Keratinocyte (primary cell): ENCODE results near the gene ERC1. TPM values are rescaled to one million over a fixed set of nuclear protein-coding genes. Genes with fewer than 3 reads are reported as not detected.

Experiments used
- DNase-seq: peaks from one replicate; pipeline ENCODE4 v3.0.0-alpha.2; 2011; ENCODE audit warnings: low read depth, missing footprints, low spot score
- FAIRE-seq: peaks from 2 replicates; lab custom pipeline; 2011; peaks lifted over from hg19 to GRCh38; lab: Jason Lieb, UNC
- H2AFZ ChIP-seq: 2 replicates; pipeline ENCODE4 v1.6.0; 2012; ENCODE audit warnings: low read length, control low read depth, inconsistent platforms; ENCODE audit not compliant: control insufficient read depth
- H3K27ac ChIP-seq: 2 replicates; pipeline ENCODE4 v1.5.1; 2011; ENCODE audit warnings: low read length; ENCODE audit not compliant: control insufficient read depth, insufficient read depth
- H3K27me3 ChIP-seq: 3 replicates; pipeline ENCODE4 v1.6.0; 2011; ENCODE audit warnings: low read length; ENCODE audit not compliant: control insufficient read depth, insufficient read depth; ENCODE audit errors: extremely low read depth
- H3K36me3 ChIP-seq, 2 experiments: 2 replicates in 1 of 2; 3 replicates in 1 of 2; pipeline ENCODE4 v1.5.1; 2011; ENCODE audit warnings: low read length in 2 of 2, mild to moderate bottlenecking in 1 of 2; ENCODE audit not compliant: control insufficient read depth in 2 of 2, insufficient read depth in 2 of 2; ENCODE audit errors: extremely low read depth in 1 of 2
- H3K4me1 ChIP-seq: 3 replicates; pipeline ENCODE4 v1.5.1; 2011; ENCODE audit warnings: low read length; ENCODE audit not compliant: control insufficient read depth, insufficient read depth; ENCODE audit errors: extremely low read depth
- H3K4me2 ChIP-seq: 3 replicates; pipeline ENCODE4 v1.6.0; 2011; ENCODE audit warnings: low read depth, low read length; ENCODE audit not compliant: control insufficient read depth, insufficient read depth; ENCODE audit errors: extremely low read depth
- H3K4me3 ChIP-seq, 3 experiments: fragments of 200-600 bp in 1 of 3; sonication (generic) in 1 of 3; 2 replicates in 2 of 3; 3 replicates in 1 of 3; pipeline ENCODE4 v1.5.1; 2011 to 2016; ENCODE audit warnings: low read length in 3 of 3, mild to moderate bottlenecking in 3 of 3, control low read depth in 2 of 3, inconsistent platforms in 1 of 3, low read depth in 1 of 3, mixed read lengths in 1 of 3, mixed run types in 1 of 3, moderate library complexity in 1 of 3; ENCODE audit not compliant: control insufficient read depth in 2 of 3, insufficient read depth in 2 of 3; ENCODE audit errors: extremely low read depth in 1 of 3
- H3K79me2 ChIP-seq: 2 replicates; pipeline ENCODE4 v1.6.0; 2012; ENCODE audit warnings: low read length; ENCODE audit not compliant: control insufficient read depth, insufficient read depth
- H3K9ac ChIP-seq: 3 replicates; pipeline ENCODE4 v1.6.0; 2011; ENCODE audit warnings: low read length; ENCODE audit not compliant: control insufficient read depth, insufficient read depth; ENCODE audit errors: extremely low read depth
- H3K9me1 ChIP-seq: 3 replicates; pipeline ENCODE4 v1.6.0; 2011; ENCODE audit warnings: low read length; ENCODE audit not compliant: control insufficient read depth, insufficient read depth; ENCODE audit errors: extremely low read depth
- H3K9me3 ChIP-seq: 2 replicates; pipeline ENCODE4 v1.5.1; 2012; ENCODE audit warnings: low read depth, low read length; ENCODE audit not compliant: control insufficient read depth
- H4K20me1 ChIP-seq: 3 replicates; pipeline ENCODE4 v1.6.0; 2011; ENCODE audit warnings: low read length; ENCODE audit not compliant: control insufficient read depth, insufficient read depth; ENCODE audit errors: extremely low read depth
- CTCF ChIP-seq, 3 experiments: IDR thresholded peaks in 1 of 3; conservative IDR thresholded peaks in 1 of 3; optimal IDR thresholded peaks in 1 of 3; 2 replicates in 2 of 3; 3 replicates in 1 of 3; pipeline versions ENCODE3 to v1.5.1; 2011; ENCODE audit warnings: low read length in 3 of 3, mild to moderate bottlenecking in 3 of 3, moderate library complexity in 2 of 3, control low read depth in 1 of 3, inconsistent platforms in 1 of 3; ENCODE audit not compliant: insufficient read depth in 2 of 3; ENCODE audit errors: extremely low read depth in 1 of 3
- EZH2 ChIP-seq: IDR thresholded peaks from one replicate; pipeline ENCODE4 v1.6.1; 2012; ENCODE audit warnings: inconsistent platforms, mild to moderate bottlenecking, low read length, moderate library complexity
- dilution Hi-C: fragments of 300-500 bp; cut with MboI; formaldehyde crosslinking; loops from one replicate; pipeline ENCODE4 v1.7.0; 2020; ENCODE audit warnings: low sequenced_read_pairs; ENCODE audit not compliant: extremely low pct_ligation_motif_present
- polyA plus RNA-seq, 5 experiments: library from polyadenylated mRNA; depleted of rRNA in 3 of 5; stranded (reverse) in 3 of 5; stranded (forward) in 1 of 5; unstranded in 1 of 5; fragments of >200 nt; gene quantifications; 1 replicate in 1 of 5; 2 replicates in 3 of 5; 3 replicates in 1 of 5; pipeline versions ENCODE4 v1.2.1 to v1.2.3, GENCODE V29; 2011 to 2012; ENCODE audit warnings: missing spikeins in 2 of 5, low read depth in 1 of 5, low replicate concordance in 1 of 5

Gene ERC1
- polyA plus RNA-seq, 1 donor (not counting 4 experiments of a cell fraction or from before 2014, with no cell fraction given) = 16.1 TPM

GRCh38 chr12:944211-944610 lies 46.8 kb upstream of the ERC1 start:
- H3K79me2 ChIP-seq = peaks cover 47% of the 10 kb centered on the region
- no peak for FAIRE-seq
- TF ChIP-seq EZH2 (no peak), CTCF (optimal IDR thresholded peaks at IDR 0.05 in 1 of 3, IDR thresholded peaks at IDR 0.05 in 1 of 3, conservative IDR thresholded peaks at IDR 0.05 in 1 of 3; ENCODE audit: extremely low read depth in 1 of 3, insufficient read depth in 2 of 3, low read length in 3 of 3) (no peak)

GRCh38 chr12:946212-946611 lies 44.8 kb upstream of the ERC1 start:
- TF ChIP-seq EZH2 (no peak), CTCF (optimal IDR thresholded peaks at IDR 0.05 in 1 of 3, IDR thresholded peaks at IDR 0.05 in 1 of 3, conservative IDR thresholded peaks at IDR 0.05 in 1 of 3; ENCODE audit: extremely low read depth in 1 of 3, insufficient read depth in 2 of 3, low read length in 3 of 3) (no peak)
- H3K9me3 ChIP-seq = no peaks in the 10 kb centered on the region
- no peaks in the 10 kb centered on the region for H3K27me3 ChIP-seq
- H3K9ac ChIP-seq = no peak overlapping the region
- no peak for DNase-seq
- no peak overlapping the region for H2AFZ ChIP-seq
- no peaks in the 10 kb centered on the region for H4K20me1 ChIP-seq
- no peak overlapping the region for H3K4me3 ChIP-seq
- H3K36me3 ChIP-seq = peaks cover 4 to 7% of the 10 kb centered on the region in 2 experiments
- no peaks in the 10 kb centered on the region for H3K9me1 ChIP-seq
- no peak overlapping the region for H3K4me2 ChIP-seq
- no peak for FAIRE-seq
- dilution Hi-C loops = loop anchor here (10.0 kb wide), 1 partner anchor 129 kb away; no protein-coding TSS in a partner anchor
- H3K27ac ChIP-seq = no peak overlapping the region
- peaks cover 8% of the 10 kb centered on the region for H3K4me1 ChIP-seq
- peaks cover 45% of the 10 kb centered on the region for H3K79me2 ChIP-seq

More at GRCh38 chr12:944211-944610, 46.8 kb upstream of the ERC1 start:
- H3K4me1 ChIP-seq = peaks cover 8% of the 10 kb centered on the region
- no peak overlapping the region for H3K4me3 ChIP-seq
- no peak overlapping the region for H3K9ac ChIP-seq
- no peak for DNase-seq
- no peaks in the 10 kb centered on the region for H3K27me3 ChIP-seq
- H3K36me3 ChIP-seq = peaks cover 4 to 7% of the 10 kb centered on the region in 2 experiments
- no peak overlapping the region for H3K4me2 ChIP-seq
- no peaks in the 10 kb centered on the region for H3K9me1 ChIP-seq
- no peaks in the 10 kb centered on the region for H3K9me3 ChIP-seq
- H3K27ac ChIP-seq = no peak overlapping the region
- H2AFZ ChIP-seq = no peak overlapping the region
- dilution Hi-C loops = loop anchor here (10.0 kb wide), 1 partner anchor 131 kb away; no protein-coding TSS in a partner anchor
- no peaks in the 10 kb centered on the region for H4K20me1 ChIP-seq
